Natural killer cell treated with Interleukin-12 subunit alpha and Interleukin-12 subunit beta and Interleukin-15 and Interleukin-18, amount 100 ng/mL, for 72 hours (primary cell): ENCODE results near the gene IRX4. TPM values are rescaled to one million over a fixed set of nuclear protein-coding genes. Genes with fewer than 3 reads are reported as not detected.

Experiments used
- ATAC-seq, 2 donors: fragments of 150-1000 bp; cut with Tn5 transposase in 1 of 2; sonication (Bioruptor Pico), chemical (Tn5 transposase) in 1 of 2; 2 replicates each; pipeline ENCODE4 v1.10.0; 2021
- DNase-seq: peaks from one replicate; pipeline ENCODE4 v3.0.0; 2022; ENCODE audit warnings: low spot score
- H3K27ac Mint-ChIP-seq, 2 donors: 1 replicate in 1 of 2; 2 replicates in 1 of 2; pipeline ENCODE4 v1.8.0; 2022; ENCODE audit warnings: mixed read lengths in 2 of 2, mild to moderate bottlenecking in 1 of 2, moderate library complexity in 1 of 2
- H3K27me3 Mint-ChIP-seq, 2 donors: 1 replicate in 1 of 2; 2 replicates in 1 of 2; pipeline ENCODE4 v1.8.0; 2022; ENCODE audit warnings: mixed read lengths in 2 of 2
- H3K36me3 Mint-ChIP-seq: one replicate; pipeline ENCODE4 v1.8.0; 2022; ENCODE audit warnings: mixed read lengths
- H3K4me1 Mint-ChIP-seq, 2 donors: 1 replicate in 1 of 2; 2 replicates in 1 of 2; pipeline ENCODE4 v1.8.0; 2022; ENCODE audit warnings: low read depth in 2 of 2, mixed read lengths in 2 of 2, mild to moderate bottlenecking in 1 of 2
- H3K4me3 Mint-ChIP-seq: one replicate; pipeline ENCODE4 v1.8.0; 2022; ENCODE audit warnings: mixed read lengths
- H3K9me3 Mint-ChIP-seq: 2 replicates; pipeline ENCODE4 v1.8.0; 2022; ENCODE audit warnings: mixed read lengths
- total RNA-seq, 2 donors: library from RNA; stranded (reverse); gene quantifications; one replicate each; pipeline ENCODE4 v1.2.3, GENCODE V29; 2022

IRX4 gene
- total RNA-seq, 2 donors from 2014 or later = not detected

DNA sequence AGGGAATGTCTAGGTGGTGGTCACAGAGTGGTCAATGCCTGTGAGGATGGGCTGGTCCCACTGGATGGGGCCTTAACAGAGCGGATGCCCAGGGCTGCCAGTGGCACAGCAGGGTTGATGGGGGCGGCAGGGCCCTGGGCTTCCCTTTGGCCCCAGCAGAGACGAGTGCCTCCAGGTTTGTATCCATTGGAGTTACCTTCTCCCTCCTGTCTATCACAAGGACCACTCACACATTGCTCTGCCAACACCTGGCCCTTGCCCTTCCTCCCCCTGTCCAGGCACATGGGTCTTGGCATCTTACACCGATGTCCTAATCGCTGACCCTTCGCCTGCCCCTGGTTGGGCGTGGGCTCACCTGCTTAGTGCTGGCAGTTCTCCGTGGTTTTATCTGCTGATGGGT is 26.2 kb upstream of the IRX4 start:
- Mint-ChIP-seq H3K36me3 (peaks cover under 1% of the 10 kb centered on the region), H3K27ac (no peak overlapping the region), H3K9me3 (no peaks in the 10 kb centered on the region), H3K4me3 (no peak overlapping the region), H3K27me3 (peaks cover 11 to 27% of the 10 kb centered on the region in 2 donors), H3K4me1 (no peaks in the 10 kb centered on the region)
- no peak for DNase-seq
- no peak for ATAC-seq

DNA sequence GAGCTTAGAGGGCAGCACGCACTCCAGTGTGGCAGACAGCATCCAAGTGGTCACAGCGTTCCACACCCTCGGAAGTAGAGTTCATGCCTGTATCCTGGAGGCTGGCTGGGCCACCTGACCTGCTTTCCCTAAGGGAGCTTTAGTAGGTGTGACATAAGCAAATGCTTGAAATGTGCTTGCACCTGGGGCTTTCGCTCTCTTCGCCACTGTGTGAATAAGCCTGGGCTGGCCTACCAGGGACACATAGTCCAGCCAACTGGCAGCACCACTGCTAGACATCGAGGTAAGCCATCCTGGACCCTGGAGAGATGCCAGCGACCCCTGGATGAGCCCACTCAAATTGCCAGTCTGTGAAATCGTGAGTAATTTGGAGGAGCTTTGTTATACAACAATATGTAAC is 24.9 kb upstream of the IRX4 start:
- Mint-ChIP-seq H3K9me3 (no peaks in the 10 kb centered on the region), H3K4me1 (no peaks in the 10 kb centered on the region), H3K27me3 (peaks cover 15 to 34% of the 10 kb centered on the region in 2 donors), H3K27ac (no peak overlapping the region), H3K4me3 (no peak overlapping the region), H3K36me3 (peaks cover 4% of the 10 kb centered on the region)
- ATAC-seq (no peak), DNase-seq (no peak)

DNA sequence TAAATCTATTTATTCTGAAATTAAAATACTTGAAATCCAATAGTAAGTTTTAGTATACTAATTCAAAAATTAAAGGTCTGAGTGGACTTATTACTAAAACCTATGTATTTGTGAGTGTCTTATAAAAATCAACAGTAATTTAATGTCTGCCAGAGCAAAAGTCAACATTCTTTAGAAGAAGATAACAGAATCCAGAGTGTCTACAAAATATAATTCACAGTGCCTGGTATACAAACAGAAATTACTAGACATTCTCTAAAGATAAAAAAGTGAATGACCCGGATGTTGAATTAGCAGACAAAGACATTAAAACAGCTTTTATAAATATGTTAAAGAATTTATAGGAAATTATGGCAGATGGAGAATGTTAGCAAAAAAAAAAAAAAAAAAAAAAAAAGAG is 22.4 kb upstream of the IRX4 start:
- Mint-ChIP-seq H3K36me3 (peaks cover 4% of the 10 kb centered on the region), H3K27ac (no peak overlapping the region), H3K4me3 (no peak overlapping the region), H3K27me3 (peaks cover 17 to 57% of the 10 kb centered on the region in 2 donors), H3K4me1 (no peaks in the 10 kb centered on the region), H3K9me3 (no peaks in the 10 kb centered on the region)
- DNase-seq = no peak
- no peak for ATAC-seq

DNA sequence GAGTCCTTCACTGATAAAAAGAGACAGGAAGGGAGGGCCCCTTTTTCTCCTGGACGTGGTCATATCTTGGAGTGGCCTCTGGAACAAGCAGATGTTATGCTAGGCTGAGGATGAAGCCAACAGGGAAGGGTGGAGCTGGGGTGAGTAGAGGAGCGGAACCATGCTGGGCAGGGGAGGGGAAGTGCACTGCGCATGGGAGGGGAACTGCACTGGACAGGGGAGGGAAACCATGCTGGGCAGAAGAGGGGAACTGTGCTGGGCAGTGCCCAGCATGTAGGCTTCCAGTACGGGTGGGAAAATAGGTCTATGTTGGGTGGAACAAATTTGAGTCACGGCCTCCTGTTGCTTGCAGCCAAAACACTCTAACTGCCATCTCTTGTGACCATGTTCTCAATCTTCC is 19.3 kb upstream of the IRX4 start:
- Mint-ChIP-seq H3K36me3 (peaks cover 4% of the 10 kb centered on the region), H3K4me3 (no peak overlapping the region), H3K9me3 (no peaks in the 10 kb centered on the region), H3K4me1 (no peaks in the 10 kb centered on the region), H3K27me3 (peaks cover 13 to 51% of the 10 kb centered on the region in 2 donors), H3K27ac (no peak overlapping the region)
- DNase-seq = no peak
- ATAC-seq = no peak

DNA sequence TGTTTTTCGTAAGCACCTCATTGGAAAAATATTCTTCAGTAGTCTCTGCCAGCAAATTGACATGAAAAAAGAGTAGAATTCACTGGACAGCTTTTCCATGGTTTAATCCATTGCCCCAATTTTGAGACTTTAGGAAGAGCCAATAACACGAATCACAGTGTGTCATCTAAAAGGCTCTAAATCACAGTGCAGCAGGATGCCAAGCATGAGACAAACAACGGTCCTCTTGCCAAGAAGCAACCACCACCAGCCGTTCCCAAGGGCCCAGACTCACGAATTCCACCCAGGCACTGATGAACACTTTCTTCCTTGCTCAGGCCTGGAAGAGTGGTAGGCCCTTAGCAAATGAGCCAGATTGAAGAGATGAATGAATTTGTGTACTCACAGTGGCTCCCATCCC is 18.3 kb upstream of the IRX4 start:
- H3K4me1 Mint-ChIP-seq = no peaks in the 10 kb centered on the region
- no peak overlapping the region for H3K4me3 Mint-ChIP-seq
- H3K27me3 Mint-ChIP-seq = peaks cover 14 to 42% of the 10 kb centered on the region in 2 donors
- H3K36me3 Mint-ChIP-seq = peaks cover 4% of the 10 kb centered on the region
- no peaks in the 10 kb centered on the region for H3K9me3 Mint-ChIP-seq
- no peak overlapping the region for H3K27ac Mint-ChIP-seq
- ATAC-seq (no peak), DNase-seq (no peak)

DNA sequence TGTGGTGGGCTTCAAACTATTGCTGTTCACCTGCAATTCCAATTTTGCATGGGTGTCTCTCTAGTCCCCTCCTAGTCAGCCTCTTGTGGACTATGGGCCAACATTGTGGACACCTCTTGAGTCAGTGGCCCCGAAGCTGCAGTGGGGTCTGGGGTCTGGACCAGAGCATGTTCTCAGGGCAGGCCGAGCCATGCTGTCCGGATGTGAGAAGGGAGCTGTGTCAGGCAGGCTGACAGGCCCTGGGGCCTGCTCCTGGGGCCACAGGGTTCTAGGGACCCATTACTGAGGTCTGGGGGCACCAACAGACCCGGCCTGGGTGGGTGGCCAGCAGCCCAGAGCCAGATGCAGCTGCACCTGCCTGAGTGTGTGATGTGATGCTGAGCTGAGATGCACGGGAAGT is 16.5 kb upstream of the IRX4 start:
- Mint-ChIP-seq H3K36me3 (peaks cover 4% of the 10 kb centered on the region), H3K9me3 (no peaks in the 10 kb centered on the region), H3K4me3 (no peak overlapping the region), H3K4me1 (no peaks in the 10 kb centered on the region), H3K27me3 (peaks cover 12 to 37% of the 10 kb centered on the region in 2 donors), H3K27ac (no peak overlapping the region)
- ATAC-seq = no peak
- DNase-seq = no peak

DNA sequence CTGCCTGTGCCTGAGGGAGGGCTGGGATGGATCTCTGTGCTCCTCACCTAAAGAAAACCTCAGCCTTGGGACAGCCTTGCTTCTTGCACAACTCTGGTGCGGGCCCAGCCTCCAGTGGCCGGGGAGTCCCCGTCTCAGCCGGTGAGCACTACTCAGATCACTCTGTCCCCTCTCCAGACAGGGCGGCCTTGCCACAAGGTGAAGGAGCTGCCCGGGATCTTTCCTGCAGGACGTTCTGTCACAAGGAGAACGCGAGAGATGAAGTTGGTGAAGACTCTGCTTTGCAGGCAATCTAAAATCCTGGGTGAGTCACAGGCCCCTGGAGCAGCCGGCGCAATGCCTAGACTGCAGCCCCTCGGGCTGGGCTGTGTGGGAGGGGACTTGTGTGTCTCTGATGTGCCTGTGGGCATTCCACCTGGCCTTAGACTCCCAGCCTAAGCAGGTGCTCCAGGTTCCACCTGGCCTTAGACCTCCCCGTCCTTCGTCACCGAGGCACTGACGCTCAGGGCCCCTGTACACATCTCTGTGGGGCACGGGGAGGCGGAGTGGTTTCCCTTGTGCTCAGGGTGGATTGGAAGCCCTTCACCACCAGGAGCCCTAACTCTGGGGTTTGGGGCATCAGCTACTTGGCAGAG is 15.2 kb upstream of the IRX4 start:
- DNase-seq = peak; percentile 32
- Mint-ChIP-seq H3K4me1 (no peaks in the 10 kb centered on the region), H3K4me3 (no peak overlapping the region), H3K36me3 (no peaks in the 10 kb centered on the region), H3K9me3 (no peaks in the 10 kb centered on the region), H3K27ac (no peak overlapping the region), H3K27me3 (peaks cover 10 to 41% of the 10 kb centered on the region in 2 donors)
- ATAC-seq = peak in 1 of 2 donors; percentile 29

DNA sequence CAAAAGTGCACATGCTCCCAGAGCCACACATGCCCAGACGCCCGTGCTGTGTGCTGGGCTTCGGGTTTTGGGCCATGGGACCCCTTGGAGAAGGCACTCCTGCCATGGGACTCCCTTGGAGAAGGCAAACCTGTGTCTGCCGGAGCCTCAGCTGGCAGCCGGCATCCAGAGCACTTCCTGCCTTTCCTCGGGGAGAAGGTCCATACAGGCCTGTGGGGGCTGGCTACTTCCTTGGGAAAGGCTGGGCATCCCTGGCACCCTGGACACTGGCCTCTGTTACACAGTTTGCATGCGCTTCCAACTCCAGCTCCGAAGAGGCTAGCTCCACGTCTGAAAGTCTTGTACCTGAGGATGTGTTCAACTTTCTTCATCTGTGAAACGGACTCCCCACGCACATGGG is 14.7 kb upstream of the IRX4 start:
- no peak overlapping the region for H3K4me3 Mint-ChIP-seq
- peaks cover 12 to 43% of the 10 kb centered on the region in 2 donors for H3K27me3 Mint-ChIP-seq
- H3K4me1 Mint-ChIP-seq = no peaks in the 10 kb centered on the region
- H3K9me3 Mint-ChIP-seq = no peaks in the 10 kb centered on the region
- H3K36me3 Mint-ChIP-seq = no peaks in the 10 kb centered on the region
- no peak overlapping the region for H3K27ac Mint-ChIP-seq
- DNase-seq = peak; percentile 46
- ATAC-seq = no peak

DNA sequence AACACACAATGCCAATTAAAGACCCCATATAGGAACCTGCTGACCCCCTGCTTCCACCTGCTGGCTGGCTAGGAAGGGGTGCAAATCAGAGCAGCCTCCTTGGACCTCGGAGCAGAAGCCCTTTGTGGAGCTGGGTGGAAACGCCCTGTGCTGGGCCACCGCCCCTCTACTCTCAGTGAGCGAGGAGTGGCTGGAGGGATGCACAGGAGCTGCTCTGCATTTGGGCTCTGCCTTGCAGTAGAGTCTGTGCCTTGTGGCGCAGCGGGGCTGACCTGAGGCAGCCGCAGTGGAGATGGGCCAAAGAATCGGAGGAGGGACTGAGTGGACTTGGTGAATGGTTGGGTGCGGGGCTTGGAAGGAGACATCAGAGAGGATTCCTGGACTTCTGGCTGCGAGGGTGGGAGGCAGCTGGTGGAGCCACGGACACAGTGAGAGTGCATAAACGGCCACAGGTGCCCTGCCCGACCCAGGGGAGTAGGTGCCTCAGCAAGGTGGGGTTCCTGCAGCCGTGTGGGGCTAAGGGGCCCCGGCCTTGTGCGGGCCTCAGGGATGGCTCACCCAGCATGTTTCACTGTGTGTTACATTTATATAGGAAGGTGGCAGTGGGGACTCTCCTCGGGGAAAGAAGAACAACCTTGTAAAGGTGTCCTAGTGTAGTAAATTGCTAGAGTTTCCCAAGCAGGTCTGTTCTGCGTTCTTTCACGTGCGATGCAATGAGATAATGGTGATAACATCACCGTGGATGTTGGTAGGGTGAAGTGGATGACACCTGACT is 14.1 kb upstream of the IRX4 start:
- DNase-seq (peak; percentile 22), ATAC-seq (no peak)
- Mint-ChIP-seq H3K9me3 (no peaks in the 10 kb centered on the region), H3K27me3 (peaks cover 11 to 39% of the 10 kb centered on the region in 2 donors), H3K4me1 (no peaks in the 10 kb centered on the region), H3K27ac (no peak overlapping the region), H3K36me3 (no peaks in the 10 kb centered on the region), H3K4me3 (no peak overlapping the region)

DNA sequence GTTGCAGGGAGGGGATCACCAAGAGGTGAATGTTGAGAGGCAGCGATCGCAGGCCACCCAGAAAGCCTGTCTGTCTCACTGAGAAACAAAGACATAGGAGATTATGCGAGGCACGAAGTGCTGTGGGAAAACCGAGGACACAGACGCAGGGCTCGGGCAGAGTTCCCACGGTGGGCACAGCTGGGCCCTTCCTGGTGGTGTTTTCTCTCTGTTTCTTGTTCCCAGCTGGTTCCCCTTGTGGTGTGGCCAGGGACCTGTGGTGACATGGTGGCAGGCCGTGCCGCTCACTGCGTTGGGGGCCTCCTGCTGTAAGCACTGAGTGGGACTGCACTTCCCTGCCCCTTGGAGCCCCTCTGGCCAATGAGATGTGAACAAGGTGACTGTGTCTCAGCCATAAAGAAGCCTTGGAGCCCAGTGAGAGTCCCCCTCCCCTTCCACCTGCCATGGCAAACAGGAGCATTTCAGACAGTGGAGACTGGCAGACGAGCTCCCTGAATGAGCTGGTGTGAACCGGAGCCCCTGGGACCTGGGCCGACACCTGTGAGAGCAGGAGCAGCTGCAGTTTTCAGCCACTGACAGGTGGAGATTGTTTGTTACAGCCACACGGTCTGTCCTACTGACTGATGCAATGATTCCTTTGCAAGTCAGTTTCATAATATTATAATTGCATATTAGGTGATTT is 13.2 kb upstream of the IRX4 start:
- no peak overlapping the region for H3K4me3 Mint-ChIP-seq

DNA sequence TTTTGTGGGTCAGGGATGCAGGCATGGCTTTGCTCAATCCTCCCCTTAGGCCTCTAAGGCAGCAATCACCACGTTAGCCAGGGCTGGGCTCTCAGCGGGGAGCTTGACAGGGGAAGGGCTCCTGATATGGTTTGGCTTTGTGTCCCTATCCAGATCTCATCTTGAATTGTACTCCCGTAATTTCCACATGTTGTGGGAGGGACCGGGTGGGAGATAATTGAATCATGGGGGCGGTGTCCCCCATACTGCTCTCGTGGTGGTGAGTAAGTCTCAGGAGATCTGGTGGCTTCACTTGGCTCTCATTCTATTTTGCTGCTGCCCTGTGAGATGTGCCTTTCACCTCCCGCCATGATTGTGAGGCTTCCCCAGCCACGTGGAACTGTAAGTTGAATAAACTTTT is 11.5 kb upstream of the IRX4 start:
- H3K4me1 Mint-ChIP-seq = no peaks in the 10 kb centered on the region
- H3K4me3 Mint-ChIP-seq = no peak overlapping the region
- peak; percentile 12 for DNase-seq
- no peak overlapping the region for H3K27ac Mint-ChIP-seq
- no peaks in the 10 kb centered on the region for H3K9me3 Mint-ChIP-seq
- H3K27me3 Mint-ChIP-seq = peaks cover 16 to 28% of the 10 kb centered on the region in 2 donors
- no peaks in the 10 kb centered on the region for H3K36me3 Mint-ChIP-seq
- ATAC-seq = no peak

More for the DNA sequence above, 13.2 kb upstream of the IRX4 start:
- Mint-ChIP-seq H3K36me3 (no peaks in the 10 kb centered on the region), H3K9me3 (no peaks in the 10 kb centered on the region), H3K27ac (no peak overlapping the region), H3K27me3 (peaks cover 11 to 30% of the 10 kb centered on the region in 2 donors), H3K4me1 (no peaks in the 10 kb centered on the region)
- ATAC-seq (no peak), DNase-seq (peak; percentile 26)

DNA sequence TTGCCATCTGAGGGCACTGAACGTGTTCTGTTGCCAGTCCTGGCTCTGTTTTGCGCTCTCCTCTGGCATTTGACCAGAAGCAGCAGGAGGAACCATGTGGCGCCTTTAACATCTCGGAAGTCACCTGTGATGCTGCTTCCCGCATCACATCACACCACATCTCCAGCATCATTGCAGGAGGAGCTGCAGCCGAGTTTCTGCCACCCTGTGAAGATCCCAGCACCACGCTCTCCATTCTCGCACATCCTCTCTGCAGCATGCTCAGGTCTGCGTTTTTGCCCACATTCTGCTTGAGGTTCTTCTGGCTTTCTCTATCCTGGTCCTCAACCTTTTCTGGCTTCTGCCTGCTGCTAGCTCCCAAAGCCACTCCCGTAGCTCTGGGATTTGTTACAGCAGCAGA is 11.0 kb upstream of the IRX4 start:
- H3K27me3 Mint-ChIP-seq = peaks cover 18 to 30% of the 10 kb centered on the region in 2 donors
- H3K4me1 Mint-ChIP-seq = no peaks in the 10 kb centered on the region
- no peak overlapping the region for H3K4me3 Mint-ChIP-seq
- H3K36me3 Mint-ChIP-seq = no peaks in the 10 kb centered on the region
- H3K9me3 Mint-ChIP-seq = no peaks in the 10 kb centered on the region
- ATAC-seq = no peak
- no peak overlapping the region for H3K27ac Mint-ChIP-seq
- DNase-seq = peak; percentile 28

DNA sequence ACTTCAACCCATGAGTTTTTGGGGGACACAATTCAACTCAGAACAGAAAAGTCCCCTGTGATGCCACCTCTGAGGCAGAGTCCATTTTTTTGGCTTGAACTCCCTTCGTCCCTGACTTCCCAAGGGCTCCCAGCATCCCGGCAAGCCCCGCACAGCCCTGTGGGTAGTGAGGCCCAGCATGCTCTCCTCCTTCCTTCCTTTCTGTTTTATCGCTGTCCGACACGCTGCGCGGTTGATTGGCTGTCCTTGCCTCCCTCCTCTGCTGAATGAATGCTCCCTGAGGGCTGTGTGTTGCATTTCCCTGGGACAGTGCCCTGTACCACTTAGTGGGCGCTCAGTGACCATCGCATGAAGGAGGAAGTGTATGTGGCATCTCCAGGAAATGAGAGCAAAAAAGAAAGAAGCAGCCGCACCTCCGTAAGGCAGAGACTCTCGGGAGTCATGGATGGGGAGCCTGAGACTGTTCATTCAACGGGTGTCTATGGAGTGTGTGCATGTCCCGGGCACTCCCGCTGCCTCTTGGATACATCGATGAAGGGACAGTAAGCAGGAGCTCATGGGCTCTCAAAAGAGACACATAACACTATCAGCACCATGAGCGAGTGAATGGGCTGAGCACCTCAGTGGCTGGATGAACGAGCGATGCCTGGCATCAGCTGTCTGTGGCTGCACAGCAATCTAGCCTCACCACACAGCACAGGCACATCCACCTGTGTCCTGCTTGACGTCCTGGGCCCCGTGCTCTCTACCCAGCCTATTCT is 10.1 kb upstream of the IRX4 start:
- Mint-ChIP-seq H3K9me3 (no peaks in the 10 kb centered on the region), H3K27ac (no peak overlapping the region), H3K27me3 (peaks cover 23 to 37% of the 10 kb centered on the region in 2 donors), H3K36me3 (no peaks in the 10 kb centered on the region), H3K4me1 (peaks cover 0 to 2% of the 10 kb centered on the region in 2 donors), H3K4me3 (no peak overlapping the region)
- DNase-seq (peak; percentile 45), ATAC-seq (peak in 1 of 2 donors; percentile 17)
